Prostate gland (tissue), 2 donors: ENCODE measurements around the gene NPS.

Source experiments
- POLR2A ChIP-seq: fragments of 450-650 bp; IDR thresholded peaks from one replicate; pipeline ENCODE4 v1.6.1; 2016; ENCODE audit warnings: antibody characterized with exemption, mild to moderate bottlenecking
- POLR2AphosphoS5 ChIP-seq: sonication (generic); formaldehyde crosslinking; IDR thresholded peaks from one replicate; pipeline ENCODE4 v1.6.1; 2017; ENCODE audit warnings: antibody characterized with exemption
- TF ChIP-seq, protein P1 (sequence below), 4 experiments: fragments of 200-600 bp in 2 of 4; fragments of 450-650 bp in 2 of 4; sonication (generic) in 2 of 4; IDR thresholded peaks; 1 replicate in 3 of 4; 2 replicates in 1 of 4; pipeline ENCODE4 v1.5.1; 2016 to 2019; ENCODE audit warnings: antibody characterized with exemption in 4 of 4, mild to moderate bottlenecking in 2 of 4, moderate library complexity in 2 of 4

GRCh38 chr10:127535802-127536515 lies 13.2 kb upstream of the NPS start:
- TF ChIP-seq, protein P1, sequence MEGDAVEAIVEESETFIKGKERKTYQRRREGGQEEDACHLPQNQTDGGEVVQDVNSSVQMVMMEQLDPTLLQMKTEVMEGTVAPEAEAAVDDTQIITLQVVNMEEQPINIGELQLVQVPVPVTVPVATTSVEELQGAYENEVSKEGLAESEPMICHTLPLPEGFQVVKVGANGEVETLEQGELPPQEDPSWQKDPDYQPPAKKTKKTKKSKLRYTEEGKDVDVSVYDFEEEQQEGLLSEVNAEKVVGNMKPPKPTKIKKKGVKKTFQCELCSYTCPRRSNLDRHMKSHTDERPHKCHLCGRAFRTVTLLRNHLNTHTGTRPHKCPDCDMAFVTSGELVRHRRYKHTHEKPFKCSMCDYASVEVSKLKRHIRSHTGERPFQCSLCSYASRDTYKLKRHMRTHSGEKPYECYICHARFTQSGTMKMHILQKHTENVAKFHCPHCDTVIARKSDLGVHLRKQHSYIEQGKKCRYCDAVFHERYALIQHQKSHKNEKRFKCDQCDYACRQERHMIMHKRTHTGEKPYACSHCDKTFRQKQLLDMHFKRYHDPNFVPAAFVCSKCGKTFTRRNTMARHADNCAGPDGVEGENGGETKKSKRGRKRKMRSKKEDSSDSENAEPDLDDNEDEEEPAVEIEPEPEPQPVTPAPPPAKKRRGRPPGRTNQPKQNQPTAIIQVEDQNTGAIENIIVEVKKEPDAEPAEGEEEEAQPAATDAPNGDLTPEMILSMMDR (IDR thresholded peaks at IDR 0.05): no peak
- TF ChIP-seq POLR2A (no peak), POLR2AphosphoS5 (no peak)
